Naive thymus-derived CD4-positive, alpha-beta T cell (primary cell): ENCODE data around the gene POP4. TPM values are rescaled to one million over a fixed set of nuclear protein-coding genes. Genes with fewer than 3 reads are reported as not detected.

Source experiments
- ATAC-seq: fragments of 150-1000 bp; cut with Tn5 transposase; 2 replicates; pipeline ENCODE4 v1.10.0; 2021; ENCODE audit warnings: mild to moderate bottlenecking, moderate library complexity
- CTCF ChIA-PET: fragments of 350-600 bp; sonication (Branson Sonifier 250); formaldehyde crosslinking; loops from one replicate; lab custom pipeline; 2021; ENCODE audit warnings: antibody characterized with exemption; lab: Charles Lee
- POLR2A ChIA-PET: fragments of 350-600 bp; sonication (Branson Sonifier 250); formaldehyde crosslinking; loops from one replicate; lab custom pipeline; 2021; ENCODE audit warnings: antibody characterized with exemption, inconsistent platforms; lab: Charles Lee
- DNase-seq, 9 donors: peaks; one replicate each; pipeline versions ENCODE4 v3.0.0 to v3.0.0-alpha.2; 2020 to 2022; ENCODE audit warnings: mixed read lengths in 1 of 9
- H3K27ac ChIP-seq: one replicate; pipeline ENCODE4 v1.7.0; 2013; ENCODE audit warnings: mild to moderate bottlenecking, low read depth, low read length, moderate library complexity
- H3K27me3 ChIP-seq, 2 donors: one replicate each; pipeline ENCODE4 v1.7.0; 2013; ENCODE audit warnings: low read length in 2 of 2, mild to moderate bottlenecking in 2 of 2, moderate library complexity in 2 of 2; ENCODE audit not compliant: control insufficient read depth in 2 of 2, insufficient read depth in 2 of 2
- H3K36me3 ChIP-seq, 3 experiments: 1 replicate in 2 of 3; 2 replicates in 1 of 3; pipeline ENCODE4 v1.7.0; 2013; ENCODE audit warnings: low read length in 3 of 3, mild to moderate bottlenecking in 3 of 3, moderate library complexity in 1 of 3; ENCODE audit not compliant: insufficient read depth in 3 of 3, control insufficient read depth in 2 of 3
- H3K4me1 ChIP-seq, 2 donors: one replicate each; pipeline ENCODE4 v1.7.0; 2013; ENCODE audit warnings: low read length in 2 of 2, mild to moderate bottlenecking in 2 of 2, moderate library complexity in 1 of 2; ENCODE audit not compliant: control insufficient read depth in 2 of 2, insufficient read depth in 2 of 2
- H3K4me3 ChIP-seq: 2 replicates; pipeline ENCODE4 v1.7.0; 2013; ENCODE audit warnings: mild to moderate bottlenecking, low read length
- H3K9me3 ChIP-seq, 3 experiments: 1 replicate in 2 of 3; 2 replicates in 1 of 3; pipeline ENCODE4 v1.7.0; 2013; ENCODE audit warnings: low read length in 3 of 3; ENCODE audit not compliant: control insufficient read depth in 2 of 3
- H3K27ac Mint-ChIP-seq, 9 donors: one replicate each; pipeline ENCODE4 v1.8.0; 2020 to 2022; ENCODE audit warnings: mixed read lengths in 9 of 9, mild to moderate bottlenecking in 8 of 9, moderate library complexity in 5 of 9, inconsistent platforms in 2 of 9
- H3K27me3 Mint-ChIP-seq, 5 donors: one replicate each; pipeline ENCODE4 v1.8.0; 2021 to 2022; ENCODE audit warnings: mixed read lengths in 5 of 5, mild to moderate bottlenecking in 1 of 5
- H3K36me3 Mint-ChIP-seq, 5 donors: one replicate each; pipeline ENCODE4 v1.8.0; 2020 to 2022; ENCODE audit warnings: mixed read lengths in 5 of 5, mild to moderate bottlenecking in 3 of 5, inconsistent platforms in 1 of 5
- H3K4me1 Mint-ChIP-seq, 7 donors: one replicate each; pipeline ENCODE4 v1.8.0; 2020 to 2022; ENCODE audit warnings: mixed read lengths in 7 of 7, mild to moderate bottlenecking in 3 of 7, inconsistent platforms in 1 of 7
- H3K4me3 Mint-ChIP-seq, 10 donors: one replicate each; pipeline ENCODE4 v1.8.0; 2020 to 2022; ENCODE audit warnings: mild to moderate bottlenecking in 10 of 10, mixed read lengths in 10 of 10, moderate library complexity in 6 of 10, inconsistent platforms in 2 of 10
- H3K9me3 Mint-ChIP-seq, 11 donors: one replicate each; pipeline ENCODE4 v1.8.0; 2020 to 2022; ENCODE audit warnings: mixed read lengths in 11 of 11, mild to moderate bottlenecking in 4 of 11, inconsistent platforms in 1 of 11, moderate library complexity in 1 of 11
- intact Hi-C, 2 donors: fragments of 100-400 bp; cut with micrococcal nuclease; formaldehyde crosslinking; loops; one replicate each; pipeline ENCODE4 v1.15.1; 2023
- polyA plus RNA-seq, 2 donors: library from polyadenylated mRNA; unstranded; fragments of 300-500 nt; fragmentation: Illumina TruSeq; gene quantifications; one replicate each; pipeline ENCODE4 v1.2.3, GENCODE V29; 2021
- total RNA-seq, 6 experiments: library from RNA in 5 of 6; stranded (reverse) in 5 of 6; gene quantifications; 1 replicate in 5 of 6; 2 replicates in 1 of 6; pipeline ENCODE4 v1.2.3 and lab custom pipeline; 2021 to 2026

The POP4 gene
- total and polyA plus RNA-seq, 7 experiments from 2014 or later: 45.3 to 156 (median 59.2) TPM

GRCh38 chr19:29617366-29618266 lies 11.5 kb downstream of the POP4 start:
- ChIA-PET POLR2A (interaction anchor here (1.0 to 2.3 kb wide), 3 partner anchors 11 to 94 kb away, joined by 3 to 10 read pairs (median 8); partner anchors contain the start of genes PLEKHF1 and POP4), CTCF (interaction anchor here (0.7 to 2.2 kb wide), 4 partner anchors 44 to 103 kb away, joined by 3 to 8 read pairs (median 4); no protein-coding TSS in a partner anchor)
- Histone ChIP-seq H3K27me3 (no peaks in the 10 kb centered on the region), H3K4me3 (no peak overlapping the region), H3K9me3 (no peaks in the 10 kb centered on the region), H3K4me1 (peaks cover 24% of the 10 kb centered on the region in 2 donors), H3K27ac (no peak overlapping the region), H3K36me3 (peaks cover 0 to 46% (median 11%) of the 10 kb centered on the region in 3 experiments)
- intact Hi-C loops: no loop called here
- DNase-seq (no peak), ATAC-seq (no peak)
- peak overlapping the region in 2 of 9 donors; percentile 21 to 82 for H3K27ac Mint-ChIP-seq
- H3K36me3 Mint-ChIP-seq: peaks cover 9 to 32% (median 15%) of the 10 kb centered on the region in 5 donors
- no peaks in the 10 kb centered on the region for H3K9me3 Mint-ChIP-seq
- H3K4me3 Mint-ChIP-seq: no peak overlapping the region
- peaks cover 0 to 3% (median 0%) of the 10 kb centered on the region in 5 donors for H3K27me3 Mint-ChIP-seq
- H3K4me1 Mint-ChIP-seq: peaks cover 23 to 37% (median 31%) of the 10 kb centered on the region in 7 donors

- Histone ChIP-seq H3K27me3 (no peaks in the 10 kb centered on the region), H3K4me3 (no peak overlapping the region), H3K9me3 (no peaks in the 10 kb centered on the region), H3K27ac (no peak overlapping the region), H3K4me1 (peaks cover 28 to 32% of the 10 kb centered on the region in 2 donors), H3K36me3 (peaks cover 0 to 38% (median 3%) of the 10 kb centered on the region in 3 experiments)
- Mint-ChIP-seq H3K27me3 (peaks cover 0 to 3% (median 0%) of the 10 kb centered on the region in 5 donors), H3K27ac (peak overlapping the region in 2 of 9 donors; percentile 14 to 64), H3K4me3 (no peak overlapping the region), H3K4me1 (peaks cover 30 to 45% (median 38%) of the 10 kb centered on the region in 7 donors), H3K9me3 (no peaks in the 10 kb centered on the region), H3K36me3 (peaks cover 4 to 24% (median 8%) of the 10 kb centered on the region in 5 donors)
- no peak for DNase-seq
- CTCF ChIA-PET: interaction anchor here (1.7 kb wide), 2 partner anchors 76 to 98 kb away, joined by 5 to 6 read pairs; no protein-coding TSS in a partner anchor
- ATAC-seq: no peak
- POLR2A ChIA-PET: no interaction called here
- intact Hi-C loops: no loop called here
These were observed 12.4 kb downstream of the POP4 start for GRCh38 chr19:29618434-29618833.

GRCh38 chr19:29618871-29619270 lies 12.8 kb downstream of the POP4 start:
- ChIA-PET POLR2A (interaction anchor here (0.6 to 4.9 kb wide), 3 partner anchors 13 to 60 kb away, joined by 3 to 27 read pairs (median 4); partner anchors contain the start of gene POP4), CTCF (interaction anchor here (0.6 to 1.7 kb wide), 4 partner anchors 53 to 98 kb away, joined by 3 to 6 read pairs (median 6); no protein-coding TSS in a partner anchor)
- intact Hi-C loops: no loop called here
- Histone ChIP-seq H3K4me1 (peaks cover 28 to 36% of the 10 kb centered on the region in 2 donors), H3K36me3 (peaks cover 0 to 34% (median 0%) of the 10 kb centered on the region in 3 experiments), H3K27me3 (no peaks in the 10 kb centered on the region), H3K9me3 (no peaks in the 10 kb centered on the region), H3K27ac (no peak overlapping the region), H3K4me3 (no peak overlapping the region)
- peaks cover 0 to 3% (median 0%) of the 10 kb centered on the region in 5 donors for H3K27me3 Mint-ChIP-seq
- peaks cover 4 to 20% (median 8%) of the 10 kb centered on the region in 5 donors for H3K36me3 Mint-ChIP-seq
- H3K9me3 Mint-ChIP-seq: no peaks in the 10 kb centered on the region
- H3K4me3 Mint-ChIP-seq: no peak overlapping the region
- peaks cover 34 to 49% (median 42%) of the 10 kb centered on the region in 7 donors for H3K4me1 Mint-ChIP-seq
- H3K27ac Mint-ChIP-seq: peak overlapping the region in 1 of 9 donors; percentile 64
- no peak for ATAC-seq
- DNase-seq: no peak

- Mint-ChIP-seq H3K36me3 (peaks cover 0 to 4% (median under 1%) of the 10 kb centered on the region in 5 donors), H3K4me1 (peaks cover 37 to 52% (median 47%) of the 10 kb centered on the region in 7 donors), H3K27ac (peak overlapping the region in 8 of 9 donors; percentile 63 to 90 (median 77)), H3K27me3 (peaks cover 0 to 3% (median 0%) of the 10 kb centered on the region in 5 donors), H3K9me3 (no peaks in the 10 kb centered on the region), H3K4me3 (peak overlapping the region; percentile 13 to 85 (median 72))
- peak in 3 of 9 donors; percentile 17 to 52 (median 17) for DNase-seq
- ChIA-PET CTCF (interaction anchor here (3.4 to 4.7 kb wide), 2 partner anchors 10 to 47 kb away, joined by 23 to 26 read pairs; no protein-coding TSS in a partner anchor), POLR2A (interaction anchor here (0.6 to 4.9 kb wide), 5 partner anchors 10 to 365 kb away, joined by 5 to 27 read pairs (median 6); partner anchors contain the start of genes PLEKHF1 and POP4)
- no peaks in the 10 kb centered on the region for H3K27me3 ChIP-seq
- H3K27ac ChIP-seq: no peak overlapping the region
- intact Hi-C loops: loop anchor here in 1 of 2 donors (10.0 kb wide), 1 partner anchor 1594 kb away; no protein-coding TSS in a partner anchor
- no peak overlapping the region for H3K4me3 ChIP-seq
- H3K9me3 ChIP-seq: no peaks in the 10 kb centered on the region
- peaks cover 0 to 14% (median 0%) of the 10 kb centered on the region in 3 experiments for H3K36me3 ChIP-seq
- H3K4me1 ChIP-seq: peaks cover 28 to 54% of the 10 kb centered on the region in 2 donors
- ATAC-seq: no peak
These were observed 14.9 kb downstream of the POP4 start for GRCh38 chr19:29620931-29621351.

GRCh38 chr19:29622166-29623070 lies 16.3 kb downstream of the POP4 start:
- CTCF ChIA-PET: interaction anchor here (0.6 to 4.7 kb wide), 4 partner anchors 12 to 266 kb away, joined by 3 to 26 read pairs (median 13); no protein-coding TSS in a partner anchor
- H3K4me3 Mint-ChIP-seq: peak overlapping the region; percentile 1 to 85 (median 70)
- intact Hi-C loops: loop anchor here in 1 of 2 donors (10.0 kb wide), 1 partner anchor 1592 kb away; no protein-coding TSS in a partner anchor
- H3K27ac Mint-ChIP-seq: peak overlapping the region; percentile 13 to 87 (median 76)
- Histone ChIP-seq H3K9me3 (no peaks in the 10 kb centered on the region), H3K4me3 (peak overlapping the region; percentile 21), H3K27me3 (no peaks in the 10 kb centered on the region), H3K4me1 (peaks cover 28 to 58% of the 10 kb centered on the region in 2 donors), H3K36me3 (no peaks in the 10 kb centered on the region), H3K27ac (no peak overlapping the region)
- no peaks in the 10 kb centered on the region for H3K36me3 Mint-ChIP-seq
- peaks cover 37 to 53% (median 45%) of the 10 kb centered on the region in 7 donors for H3K4me1 Mint-ChIP-seq
- no peaks in the 10 kb centered on the region for H3K9me3 Mint-ChIP-seq
- DNase-seq: peak in 6 of 9 donors; percentile 4 to 32 (median 25)
- H3K27me3 Mint-ChIP-seq: peaks cover 0 to 3% (median 0%) of the 10 kb centered on the region in 5 donors
- peak; percentile 70 for ATAC-seq
- POLR2A ChIA-PET: interaction anchor here (1.0 to 4.9 kb wide), 6 partner anchors 11 to 51 kb away, joined by 3 to 27 read pairs (median 6); partner anchors contain the start of genes PLEKHF1 and POP4
